H1 (cell line): ENCODE data around the gene TFG. TPM values are rescaled to one million over a fixed set of nuclear protein-coding genes. Genes with fewer than 3 reads are reported as not detected.

ENCODE experiments used
- ATF2 ChIP-seq: IDR thresholded peaks from 2 replicates; pipeline ENCODE4 v1.6.1; 2012; ENCODE audit warnings: low read length, inconsistent platforms
- EP300 ChIP-seq, 2 experiments: IDR thresholded peaks; 1 replicate in 1 of 2; 2 replicates in 1 of 2; pipeline ENCODE4 v1.6.1; 2011 to 2012; ENCODE audit warnings: low read depth in 2 of 2, low read length in 2 of 2, mild to moderate bottlenecking in 2 of 2, borderline replicate concordance in 1 of 2, inconsistent platforms in 1 of 2, moderate library complexity in 1 of 2
- KDM4A ChIP-seq: IDR thresholded peaks from one replicate; pipeline ENCODE4 v1.7.1; 2012; ENCODE audit warnings: low read depth, mild to moderate bottlenecking, moderate library complexity, low read length, inconsistent platforms; ENCODE audit not compliant: severe bottlenecking
- POU5F1 ChIP-seq: IDR thresholded peaks from 2 replicates; pipeline ENCODE4 v1.6.1; 2011; ENCODE audit warnings: low read depth, mild to moderate bottlenecking, low read length, moderate library complexity
- SAP30 ChIP-seq: fragments of 300-600 bp; sonication (generic); IDR thresholded peaks from 2 replicates; pipeline ENCODE4 v1.7.1; 2012; ENCODE audit warnings: low read length, moderate library complexity, mild to moderate bottlenecking, inconsistent platforms; ENCODE audit not compliant: insufficient read depth, insufficient replicate concordance
- SRF ChIP-seq: IDR thresholded peaks from 2 replicates; pipeline ENCODE4 v1.6.1; 2011; ENCODE audit warnings: mild to moderate bottlenecking, low read depth, low read length, moderate library complexity
- TAF7 ChIP-seq: optimal IDR thresholded peaks from 2 replicates; pipeline ENCODE3; 2011; ENCODE audit warnings: low read depth, mild to moderate bottlenecking, inconsistent platforms, low read length, moderate library complexity, borderline replicate concordance
- polyA plus RNA-seq, 7 experiments: library from polyadenylated mRNA; depleted of rRNA in 3 of 7; stranded (reverse) in 5 of 7; unstranded in 2 of 7; fragments of >200 nt in 5 of 7; fragments of 200-250 nt in 2 of 7; gene quantifications; 1 replicate in 5 of 7; 2 replicates in 1 of 7; 4 replicates in 1 of 7; pipeline versions ENCODE4 v1.2.1 to v1.2.3, GENCODE V29; 2011 to 2013; ENCODE audit warnings: missing spikeins in 2 of 7, mixed read lengths in 2 of 7
- total RNA-seq: library from RNA; stranded (reverse); fragmentation: NEBNext Ultra II Directional; extraction: Animal tissue kit (Norgen Biotek cat#: 25700); gene quantifications from 2 replicates; pipeline ENCODE4 v1.2.1, GENCODE V29; 2021
- TF ChIP-seq, protein P1 (sequence below): fragments of 300-600 bp; sonication (generic); IDR thresholded peaks from 2 replicates; pipeline ENCODE4 v1.7.1; 2012; ENCODE audit warnings: low read length, moderate library complexity, mild to moderate bottlenecking, inconsistent platforms; ENCODE audit not compliant: insufficient replicate concordance
- TF ChIP-seq, protein P2 (sequence below): IDR thresholded peaks from 2 replicates; pipeline ENCODE4 v1.6.1; 2012; ENCODE audit warnings: inconsistent platforms

Gene TFG
- total and polyA plus RNA-seq, 2 of the 8 experiments (the other 6 are each of a cell fraction or from before 2014, with no cell fraction given), result 81.9 to 98.4 TPM

DNA sequence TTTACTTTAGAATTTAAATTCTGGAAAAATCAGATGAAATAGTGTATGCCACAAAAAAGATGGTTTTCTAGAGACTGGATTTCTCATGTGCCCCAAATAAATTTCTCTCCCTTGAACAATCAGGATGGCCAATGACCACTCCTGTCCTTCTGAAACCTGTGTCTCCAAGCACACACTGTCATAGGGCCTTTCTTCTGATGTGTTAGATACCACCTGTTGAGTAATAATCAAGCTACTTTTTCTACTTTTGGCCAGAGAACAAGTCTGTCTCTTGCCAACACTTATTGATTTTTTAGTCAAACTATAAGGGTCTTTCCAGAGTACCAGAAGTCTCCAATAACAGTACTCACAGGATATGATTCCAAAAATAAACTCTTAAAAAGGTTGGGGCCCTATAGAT, 16.1 kb upstream of the TFG start (continued):
- TF ChIP-seq, protein P1, sequence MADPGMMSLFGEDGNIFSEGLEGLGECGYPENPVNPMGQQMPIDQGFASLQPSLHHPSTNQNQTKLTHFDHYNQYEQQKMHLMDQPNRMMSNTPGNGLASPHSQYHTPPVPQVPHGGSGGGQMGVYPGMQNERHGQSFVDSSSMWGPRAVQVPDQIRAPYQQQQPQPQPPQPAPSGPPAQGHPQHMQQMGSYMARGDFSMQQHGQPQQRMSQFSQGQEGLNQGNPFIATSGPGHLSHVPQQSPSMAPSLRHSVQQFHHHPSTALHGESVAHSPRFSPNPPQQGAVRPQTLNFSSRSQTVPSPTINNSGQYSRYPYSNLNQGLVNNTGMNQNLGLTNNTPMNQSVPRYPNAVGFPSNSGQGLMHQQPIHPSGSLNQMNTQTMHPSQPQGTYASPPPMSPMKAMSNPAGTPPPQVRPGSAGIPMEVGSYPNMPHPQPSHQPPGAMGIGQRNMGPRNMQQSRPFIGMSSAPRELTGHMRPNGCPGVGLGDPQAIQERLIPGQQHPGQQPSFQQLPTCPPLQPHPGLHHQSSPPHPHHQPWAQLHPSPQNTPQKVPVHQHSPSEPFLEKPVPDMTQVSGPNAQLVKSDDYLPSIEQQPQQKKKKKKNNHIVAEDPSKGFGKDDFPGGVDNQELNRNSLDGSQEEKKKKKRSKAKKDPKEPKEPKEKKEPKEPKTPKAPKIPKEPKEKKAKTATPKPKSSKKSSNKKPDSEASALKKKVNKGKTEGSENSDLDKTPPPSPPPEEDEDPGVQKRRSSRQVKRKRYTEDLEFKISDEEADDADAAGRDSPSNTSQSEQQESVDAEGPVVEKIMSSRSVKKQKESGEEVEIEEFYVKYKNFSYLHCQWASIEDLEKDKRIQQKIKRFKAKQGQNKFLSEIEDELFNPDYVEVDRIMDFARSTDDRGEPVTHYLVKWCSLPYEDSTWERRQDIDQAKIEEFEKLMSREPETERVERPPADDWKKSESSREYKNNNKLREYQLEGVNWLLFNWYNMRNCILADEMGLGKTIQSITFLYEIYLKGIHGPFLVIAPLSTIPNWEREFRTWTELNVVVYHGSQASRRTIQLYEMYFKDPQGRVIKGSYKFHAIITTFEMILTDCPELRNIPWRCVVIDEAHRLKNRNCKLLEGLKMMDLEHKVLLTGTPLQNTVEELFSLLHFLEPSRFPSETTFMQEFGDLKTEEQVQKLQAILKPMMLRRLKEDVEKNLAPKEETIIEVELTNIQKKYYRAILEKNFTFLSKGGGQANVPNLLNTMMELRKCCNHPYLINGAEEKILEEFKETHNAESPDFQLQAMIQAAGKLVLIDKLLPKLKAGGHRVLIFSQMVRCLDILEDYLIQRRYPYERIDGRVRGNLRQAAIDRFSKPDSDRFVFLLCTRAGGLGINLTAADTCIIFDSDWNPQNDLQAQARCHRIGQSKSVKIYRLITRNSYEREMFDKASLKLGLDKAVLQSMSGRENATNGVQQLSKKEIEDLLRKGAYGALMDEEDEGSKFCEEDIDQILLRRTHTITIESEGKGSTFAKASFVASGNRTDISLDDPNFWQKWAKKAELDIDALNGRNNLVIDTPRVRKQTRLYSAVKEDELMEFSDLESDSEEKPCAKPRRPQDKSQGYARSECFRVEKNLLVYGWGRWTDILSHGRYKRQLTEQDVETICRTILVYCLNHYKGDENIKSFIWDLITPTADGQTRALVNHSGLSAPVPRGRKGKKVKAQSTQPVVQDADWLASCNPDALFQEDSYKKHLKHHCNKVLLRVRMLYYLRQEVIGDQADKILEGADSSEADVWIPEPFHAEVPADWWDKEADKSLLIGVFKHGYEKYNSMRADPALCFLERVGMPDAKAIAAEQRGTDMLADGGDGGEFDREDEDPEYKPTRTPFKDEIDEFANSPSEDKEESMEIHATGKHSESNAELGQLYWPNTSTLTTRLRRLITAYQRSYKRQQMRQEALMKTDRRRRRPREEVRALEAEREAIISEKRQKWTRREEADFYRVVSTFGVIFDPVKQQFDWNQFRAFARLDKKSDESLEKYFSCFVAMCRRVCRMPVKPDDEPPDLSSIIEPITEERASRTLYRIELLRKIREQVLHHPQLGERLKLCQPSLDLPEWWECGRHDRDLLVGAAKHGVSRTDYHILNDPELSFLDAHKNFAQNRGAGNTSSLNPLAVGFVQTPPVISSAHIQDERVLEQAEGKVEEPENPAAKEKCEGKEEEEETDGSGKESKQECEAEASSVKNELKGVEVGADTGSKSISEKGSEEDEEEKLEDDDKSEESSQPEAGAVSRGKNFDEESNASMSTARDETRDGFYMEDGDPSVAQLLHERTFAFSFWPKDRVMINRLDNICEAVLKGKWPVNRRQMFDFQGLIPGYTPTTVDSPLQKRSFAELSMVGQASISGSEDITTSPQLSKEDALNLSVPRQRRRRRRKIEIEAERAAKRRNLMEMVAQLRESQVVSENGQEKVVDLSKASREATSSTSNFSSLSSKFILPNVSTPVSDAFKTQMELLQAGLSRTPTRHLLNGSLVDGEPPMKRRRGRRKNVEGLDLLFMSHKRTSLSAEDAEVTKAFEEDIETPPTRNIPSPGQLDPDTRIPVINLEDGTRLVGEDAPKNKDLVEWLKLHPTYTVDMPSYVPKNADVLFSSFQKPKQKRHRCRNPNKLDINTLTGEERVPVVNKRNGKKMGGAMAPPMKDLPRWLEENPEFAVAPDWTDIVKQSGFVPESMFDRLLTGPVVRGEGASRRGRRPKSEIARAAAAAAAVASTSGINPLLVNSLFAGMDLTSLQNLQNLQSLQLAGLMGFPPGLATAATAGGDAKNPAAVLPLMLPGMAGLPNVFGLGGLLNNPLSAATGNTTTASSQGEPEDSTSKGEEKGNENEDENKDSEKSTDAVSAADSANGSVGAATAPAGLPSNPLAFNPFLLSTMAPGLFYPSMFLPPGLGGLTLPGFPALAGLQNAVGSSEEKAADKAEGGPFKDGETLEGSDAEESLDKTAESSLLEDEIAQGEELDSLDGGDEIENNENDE, result no peak
- TF ChIP-seq SAP30 (no peak), ATF2 (no peak), POU5F1 (no peak), KDM4A (no peak), TAF7 (no peak), SRF (no peak), EP300 (IDR thresholded peaks at IDR 0.05; ENCODE audit: borderline replicate concordance in 1 of 2, low read depth in 2 of 2, low read length in 2 of 2) (no peak)
- TF ChIP-seq, protein P2, sequence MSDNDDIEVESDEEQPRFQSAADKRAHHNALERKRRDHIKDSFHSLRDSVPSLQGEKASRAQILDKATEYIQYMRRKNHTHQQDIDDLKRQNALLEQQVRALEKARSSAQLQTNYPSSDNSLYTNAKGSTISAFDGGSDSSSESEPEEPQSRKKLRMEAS, result no peak
